Dermis lymphatic vessel endothelial cell (primary cell): ENCODE results near the gene TUBB4B. TPM values are rescaled to one million over a fixed set of nuclear protein-coding genes. Genes with fewer than 3 reads are reported as not detected.

Source experiments
- total RNA-seq: library from RNA; depleted of rRNA; stranded (reverse); fragments of >200 nt; gene quantifications from 2 replicates; pipeline ENCODE4 v1.2.1, GENCODE V29; 2014

Gene TUBB4B
- 76.1 and 80.8 TPM in 2 replicates for total RNA-seq

GRCh38 chr9:137240841-137241489 lies at the start of gene TUBB4B:
Gene TUBB4B, plus strand, starts transcription at chr9:137241287. Its CDS starts 74 bp downstream, at chr9:137241361.

DNA sequence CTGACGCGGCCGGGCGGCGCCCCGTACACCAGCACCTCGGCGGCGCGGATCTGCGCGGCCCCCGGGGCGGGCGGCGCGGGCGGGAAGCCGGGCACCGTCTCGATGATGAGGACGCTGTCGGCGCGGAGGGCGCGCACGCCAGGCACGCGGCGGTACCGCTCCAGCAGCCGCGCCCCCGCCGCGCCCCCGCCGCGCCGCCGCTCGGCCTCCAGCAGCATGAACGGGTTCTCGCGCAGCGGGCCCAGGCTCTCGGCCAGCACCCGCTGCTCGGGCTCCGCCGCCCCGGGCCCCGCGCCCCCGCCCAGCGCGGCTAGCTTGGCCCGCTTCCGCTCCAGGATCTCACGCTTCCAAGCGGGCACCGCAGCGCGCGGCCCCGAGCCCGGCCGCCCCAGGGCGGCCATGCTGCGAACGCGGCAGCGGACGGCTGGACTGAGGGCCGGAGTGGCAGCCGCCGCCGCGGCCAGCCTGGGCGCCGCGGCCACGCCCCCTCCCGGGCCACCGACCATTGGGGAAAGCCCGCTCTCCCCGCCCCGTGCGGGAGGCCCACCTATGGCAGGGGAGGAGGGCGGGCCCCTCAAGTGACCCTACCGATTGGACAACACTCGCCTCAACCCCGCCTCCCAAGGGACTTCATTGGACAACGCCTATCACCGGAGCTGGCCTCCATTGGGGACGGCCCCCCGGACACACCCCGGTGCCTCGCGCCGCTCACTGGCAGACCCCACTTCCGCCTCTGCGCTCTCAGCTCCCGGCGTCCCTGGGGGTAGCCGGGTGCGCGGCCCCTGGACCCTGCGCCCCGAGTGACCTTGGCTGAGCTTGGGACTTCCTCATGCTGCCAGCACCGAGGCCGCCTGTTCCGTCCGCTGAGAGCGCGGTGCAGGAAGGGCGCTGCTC lies 40.5 kb upstream of the TUBB4B start, which contains the start of gene TPRN:
TSS of gene TPRN (minus strand) at position 431 of the 894 bp plus-strand sequence. CDS start at position 401, 30 bp downstream.

DNA sequence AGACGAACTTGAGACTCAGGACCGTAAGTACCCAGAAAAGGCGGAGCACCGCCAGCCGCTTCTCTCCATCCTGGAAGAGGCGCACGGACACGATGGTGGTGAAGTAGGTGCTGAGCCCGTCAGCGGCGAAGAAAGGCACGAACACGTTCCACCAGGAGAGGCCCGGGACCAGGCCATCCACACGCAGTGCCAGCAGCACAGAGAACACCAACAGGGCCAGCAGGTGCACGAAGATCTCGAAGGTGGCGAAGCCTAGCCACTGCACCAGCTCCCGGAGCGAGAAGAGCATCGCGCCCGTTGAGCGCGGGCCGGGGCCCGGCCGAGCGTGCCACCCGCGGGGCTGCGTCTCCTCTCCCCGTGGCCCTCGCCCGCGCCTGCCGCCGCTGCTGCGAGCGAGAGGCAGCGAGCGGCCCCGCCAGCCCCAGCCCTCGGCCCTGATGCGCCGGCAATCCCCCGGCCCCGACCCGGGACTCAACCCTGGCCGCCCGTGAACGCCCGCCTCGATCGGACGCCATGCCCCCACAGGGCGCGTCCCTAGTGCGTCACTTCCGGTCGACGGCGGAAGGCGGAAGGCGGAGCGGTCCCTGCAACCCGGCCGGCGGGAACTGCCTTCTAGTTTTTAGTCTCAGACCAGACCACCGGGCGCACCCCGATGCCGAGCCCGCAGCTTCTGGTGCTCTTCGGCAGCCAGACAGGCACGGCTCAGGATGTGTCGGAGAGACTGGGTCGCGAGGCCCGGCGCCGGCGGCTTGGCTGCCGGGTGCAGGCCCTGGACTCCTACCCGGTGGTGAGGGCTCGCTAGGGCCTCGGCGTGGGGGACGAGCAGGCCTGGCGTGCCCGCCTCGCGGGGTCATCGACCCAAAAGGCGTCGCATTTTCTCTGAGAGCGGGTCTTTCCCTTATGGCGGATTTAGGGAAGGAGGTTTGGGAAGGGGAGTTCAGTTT lies 35.7 kb upstream of the TUBB4B start, which contains the start of the genes NDOR1 and TMEM203:
TSS of gene NDOR1 (plus strand) at position 575 of the 944 bp plus-strand sequence. CDS start at position 653, 78 bp downstream.
TSS of gene TMEM203 (minus strand) at position 523 of the 944 bp plus-strand sequence. CDS start at position 289, 234 bp downstream.

GRCh38 chr9:137222190-137223077 lies 18.7 kb upstream of the TUBB4B start, which contains the start of gene RNF208:
Gene RNF208, minus strand, starts transcription at chr9:137222240. Its CDS starts 1,028 bp downstream, at chr9:137221212.

DNA sequence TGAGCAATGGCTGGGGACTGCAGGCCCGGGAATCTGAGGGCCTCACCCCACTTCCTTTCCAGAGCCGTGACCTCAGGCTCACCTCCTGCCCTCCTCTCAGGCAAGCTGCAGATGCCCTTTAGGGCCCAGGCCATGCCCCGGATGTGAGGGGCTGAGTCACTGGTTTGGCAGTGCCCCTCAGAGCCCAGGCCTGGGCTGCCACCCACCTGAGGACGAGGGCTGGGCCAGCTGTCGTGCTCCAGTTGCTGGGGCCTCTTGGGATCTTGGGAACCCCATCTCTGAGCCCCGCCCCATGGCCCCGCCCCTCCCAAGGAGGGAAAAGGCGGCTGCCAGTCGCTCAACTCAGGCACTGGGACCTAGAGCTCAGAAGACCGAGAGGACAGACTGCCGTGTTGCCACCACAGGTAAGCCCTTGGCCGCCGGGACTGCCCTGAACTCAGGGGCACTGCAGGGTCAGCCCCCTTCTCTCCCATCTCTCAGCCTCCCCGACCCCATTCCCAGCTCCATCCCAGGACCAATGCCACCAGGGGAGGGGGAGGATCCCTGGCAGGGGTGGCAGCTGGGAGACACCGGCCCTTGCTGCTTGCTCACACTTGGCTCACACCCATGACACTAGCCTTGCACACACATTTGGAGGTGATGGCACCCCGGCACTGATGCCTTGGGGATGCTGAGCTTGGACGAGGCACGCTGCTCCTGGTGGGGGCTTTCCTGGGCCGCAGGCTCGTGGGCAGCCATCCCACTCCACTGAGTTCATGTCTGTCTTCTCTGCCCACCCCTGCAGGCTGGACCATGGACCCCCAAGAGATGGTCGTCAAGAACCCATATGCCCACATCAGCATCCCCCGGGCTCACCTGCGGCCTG lies 16.0 kb upstream of the TUBB4B start, which contains the start of gene CYSRT1:
TSS of gene CYSRT1 (plus strand) at position 345 of the 865 bp plus-strand sequence. CDS start at position 793, 448 bp downstream.

DNA sequence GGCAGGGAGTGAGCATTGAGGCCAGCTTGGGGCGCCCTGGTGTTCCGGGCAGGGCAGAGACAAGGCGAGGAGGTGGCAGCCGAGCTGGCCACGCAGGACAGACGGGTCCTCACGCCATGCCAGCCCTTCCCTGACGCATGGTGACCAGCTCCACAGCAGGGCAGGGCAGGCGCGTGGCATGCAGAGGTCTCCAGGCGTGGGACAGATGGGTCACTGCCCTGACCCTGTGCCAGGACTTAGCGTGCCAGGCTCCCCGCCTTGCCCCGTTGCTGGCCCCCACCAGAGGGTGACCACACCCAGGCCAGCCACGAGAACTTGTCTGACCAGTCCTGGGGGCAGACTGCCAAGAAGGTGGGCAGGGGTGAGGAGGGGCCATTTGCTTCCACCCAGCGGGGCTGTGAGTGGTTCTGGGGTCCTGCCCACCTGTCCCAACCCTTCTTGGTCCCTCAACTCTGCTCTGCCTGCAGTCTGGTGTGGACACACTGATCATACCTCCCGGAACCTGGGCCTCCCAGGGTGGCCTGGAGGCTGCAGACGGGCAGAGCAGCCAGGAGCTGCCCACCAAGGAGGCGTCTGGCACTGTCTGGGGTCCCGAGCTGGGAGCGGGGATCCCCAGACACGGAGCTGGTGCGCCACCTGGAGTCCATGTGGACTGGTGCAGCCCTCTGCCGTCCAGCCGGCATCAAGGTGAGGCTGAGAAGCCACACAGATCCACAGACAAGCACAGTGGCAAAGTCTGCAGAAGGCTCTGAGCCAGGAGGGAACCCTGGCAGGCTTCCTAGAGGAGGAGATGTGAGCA lies 13.8 kb upstream of the TUBB4B start, which contains the start of gene RNF224:
TSS of gene RNF224 (plus strand) at position 449 of the 799 bp plus-strand sequence. CDS start 834 bp downstream, outside the sequence.

GRCh38 chr9:137230705-137231371 lies 10.2 kb upstream of the TUBB4B start, which contains the start of gene SLC34A3:
Gene SLC34A3, plus strand, starts transcription at chr9:137230901. Its CDS starts 802 bp downstream, at chr9:137231703.

DNA sequence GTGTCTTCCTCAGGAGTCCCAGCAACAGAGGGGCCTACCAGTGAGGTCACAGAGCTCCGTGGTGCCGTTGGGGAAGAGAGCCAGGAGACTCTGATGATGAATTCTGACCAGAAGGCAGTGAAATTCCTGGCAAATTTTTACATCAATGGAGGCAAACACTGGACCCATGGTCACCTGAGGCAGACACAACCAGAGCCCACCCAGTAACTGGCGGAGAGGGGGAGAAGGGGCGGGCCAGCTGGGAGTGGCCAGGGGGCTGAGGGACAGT lies 10.0 kb downstream of the TUBB4B start, which contains the start of gene STPG3:
TSS of gene STPG3 (plus strand) at position 93 of the 268 bp plus-strand sequence. CDS start at position 94, 1 bp downstream.

DNA sequence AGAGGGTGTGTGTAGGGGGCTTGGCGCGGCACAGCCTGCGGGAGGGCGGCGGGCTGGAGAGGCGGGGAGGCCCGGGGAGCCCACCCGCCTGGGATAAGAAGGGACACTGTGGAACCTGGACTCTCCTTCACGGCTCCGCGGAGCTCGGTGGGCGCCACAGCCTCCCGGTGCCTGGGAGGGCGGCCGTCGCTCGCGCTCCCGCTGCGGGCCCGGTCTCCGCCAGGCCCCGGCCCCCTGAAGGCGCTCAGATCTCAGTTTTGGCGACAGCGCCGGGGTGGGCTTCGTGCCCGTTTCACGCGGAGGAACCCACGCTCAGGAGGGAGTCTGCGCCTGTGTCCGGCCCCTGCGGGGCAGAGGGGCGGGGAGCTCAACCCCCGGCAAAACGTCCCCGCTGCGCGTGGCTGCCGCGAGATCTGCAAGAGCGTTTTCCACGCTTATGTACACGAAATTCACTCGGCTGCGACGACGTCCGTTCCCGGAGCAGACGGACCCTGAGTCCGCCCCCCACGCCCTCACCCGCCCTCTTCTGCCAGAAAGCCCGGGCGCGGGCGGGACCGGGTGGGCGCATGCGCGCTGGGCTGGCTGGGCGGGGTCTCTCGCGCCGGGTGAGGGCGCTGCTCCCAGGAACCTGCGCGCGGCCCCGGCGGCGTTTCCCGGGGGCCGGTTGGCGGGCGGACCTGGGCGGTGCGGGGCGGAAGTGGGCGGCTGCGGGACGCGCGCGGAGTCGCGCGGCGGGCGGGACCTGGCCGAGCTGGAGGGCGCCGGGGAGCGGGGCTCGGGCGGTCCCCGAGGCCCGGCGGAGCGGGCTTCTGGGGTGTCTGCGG lies 13.7 kb downstream of the TUBB4B start, which contains the start of gene NELFB:
TSS of gene NELFB (plus strand) at position 704 of the 824 bp plus-strand sequence.

DNA sequence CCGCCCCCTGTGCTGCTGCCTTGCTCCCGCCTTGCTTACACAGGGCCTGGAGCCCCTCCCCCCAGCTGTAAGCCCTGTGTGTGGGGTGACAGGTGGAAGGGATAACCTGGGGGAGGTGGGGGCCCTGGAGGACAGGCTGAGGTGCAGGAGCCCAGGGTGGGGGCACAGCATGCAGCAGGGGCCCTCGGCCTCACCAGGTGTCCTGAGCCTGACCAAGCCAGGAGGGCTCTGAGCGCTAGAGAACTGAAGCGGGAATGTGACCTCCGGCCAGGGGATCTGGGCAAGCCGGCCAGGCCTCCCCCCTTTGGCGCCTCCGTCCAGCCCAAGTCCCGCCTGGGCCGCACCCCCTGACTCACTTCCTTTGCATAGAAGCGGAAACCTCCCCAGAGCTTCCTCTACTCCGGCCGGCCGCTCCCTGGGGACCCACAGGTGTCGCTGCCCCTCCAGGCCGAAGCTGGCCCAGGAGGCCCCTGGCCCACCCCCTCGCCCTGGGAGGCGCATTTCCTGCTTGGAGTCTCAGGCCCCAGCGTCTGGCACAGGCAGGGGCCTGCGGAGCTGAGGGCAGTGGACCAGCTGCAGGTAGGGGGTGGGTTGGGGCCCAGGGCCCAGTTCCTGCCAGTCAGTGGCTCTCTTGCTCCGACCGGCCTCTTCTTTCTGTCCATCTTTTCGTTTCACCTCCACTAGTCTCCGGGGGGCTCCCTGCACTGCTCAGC lies 36.4 kb downstream of the TUBB4B start, which contains the start of gene TOR4A:
TSS of gene TOR4A (plus strand) at position 398 of the 713 bp plus-strand sequence. CDS start 964 bp downstream, outside the sequence.

Other genes starting within 250 kb of the TUBB4B start
- 8.0 and 9.2 TPM in 2 replicates for gene PAXX, start 248.9 kb upstream of the TUBB4B start, total RNA-seq
- gene CLIC3, start 244.7 kb upstream of the TUBB4B start, total RNA-seq: not detected in 2 replicates
- gene ABCA2, start 213.1 kb upstream of the TUBB4B start, total RNA-seq: 4.8 and 6.8 TPM in 2 replicates
- not detected in 2 replicates for gene FUT7, start 209.2 kb upstream of the TUBB4B start, total RNA-seq
- 4.8 and 8.2 TPM in 2 replicates for gene NPDC1, start 195.1 kb upstream of the TUBB4B start, total RNA-seq
- gene ENTPD2, start 187.2 kb upstream of the TUBB4B start, total RNA-seq: not detected in 2 replicates
- 2.0 and 2.5 TPM in 2 replicates for gene SAPCD2, start 170.7 kb upstream of the TUBB4B start, total RNA-seq
- 19.7 and 21.1 TPM in 2 replicates for gene UAP1L1, start 163.8 kb upstream of the TUBB4B start, total RNA-seq
- 54.2 and 55.7 TPM in 2 replicates for gene MAN1B1, start 154.3 kb upstream of the TUBB4B start, total RNA-seq
- 77.3 and 94.1 TPM in 2 replicates for gene DPP7, start 126.6 kb upstream of the TUBB4B start, total RNA-seq
- under 0.01 TPM in 1 of 2 replicates, not detected in the other for gene GRIN1, start 102.1 kb upstream of the TUBB4B start, total RNA-seq
- gene LRRC26, start 71.2 kb upstream of the TUBB4B start, total RNA-seq: not detected in 2 replicates
- gene TMEM210, start 69.2 kb upstream of the TUBB4B start, total RNA-seq: 0.09 TPM in 1 of 2 replicates, not detected in the other
- gene ANAPC2, start 52.7 kb upstream of the TUBB4B start, total RNA-seq: 19.9 and 20.9 TPM in 2 replicates
- gene SSNA1, start 52.6 kb upstream of the TUBB4B start, total RNA-seq: 81.8 and 83.4 TPM in 2 replicates
- 2.3 and 3.4 TPM in 2 replicates for gene TPRN, start 40.5 kb upstream of the TUBB4B start, total RNA-seq
- 21.4 and 23.5 TPM in 2 replicates for gene TMEM203, start 35.6 kb upstream of the TUBB4B start, total RNA-seq
- 2.1 and 2.2 TPM in 2 replicates for gene NDOR1, start 35.6 kb upstream of the TUBB4B start, total RNA-seq
- gene RNF208, start 19.0 kb upstream of the TUBB4B start, total RNA-seq: 0.09 and 0.11 TPM in 2 replicates
- gene CYSRT1, start 16.1 kb upstream of the TUBB4B start, total RNA-seq: 0.22 and 0.26 TPM in 2 replicates
- not detected in 2 replicates for gene RNF224, start 13.8 kb upstream of the TUBB4B start, total RNA-seq
- gene SLC34A3, start 10.4 kb upstream of the TUBB4B start, total RNA-seq: not detected in 2 replicates
- 0.54 TPM in 1 of 2 replicates, not detected in the other for gene STPG3, start 10.0 kb downstream of the TUBB4B start, total RNA-seq
- 51.5 and 52.8 TPM in 2 replicates for gene NELFB, start 14.0 kb downstream of the TUBB4B start, total RNA-seq
- 24.7 and 25.0 TPM in 2 replicates for gene TOR4A, start 36.4 kb downstream of the TUBB4B start, total RNA-seq
- gene NRARP, start 61.0 kb downstream of the TUBB4B start, total RNA-seq: 23.0 and 41.4 TPM in 2 replicates
- 13.8 and 14.6 TPM in 2 replicates for gene EXD3, start 181.9 kb downstream of the TUBB4B start, total RNA-seq
- gene NOXA1, start 182.1 kb downstream of the TUBB4B start, total RNA-seq: 0.95 and 2.3 TPM in 2 replicates
- gene ENTPD8, start 200.1 kb downstream of the TUBB4B start, total RNA-seq: 0.17 and 0.33 TPM in 2 replicates
- 13.0 and 16.5 TPM in 2 replicates for gene NSMF, start 218.0 kb downstream of the TUBB4B start, total RNA-seq